ENCODE data around the gene PRKCE.

Gene PRKCE

DNA sequence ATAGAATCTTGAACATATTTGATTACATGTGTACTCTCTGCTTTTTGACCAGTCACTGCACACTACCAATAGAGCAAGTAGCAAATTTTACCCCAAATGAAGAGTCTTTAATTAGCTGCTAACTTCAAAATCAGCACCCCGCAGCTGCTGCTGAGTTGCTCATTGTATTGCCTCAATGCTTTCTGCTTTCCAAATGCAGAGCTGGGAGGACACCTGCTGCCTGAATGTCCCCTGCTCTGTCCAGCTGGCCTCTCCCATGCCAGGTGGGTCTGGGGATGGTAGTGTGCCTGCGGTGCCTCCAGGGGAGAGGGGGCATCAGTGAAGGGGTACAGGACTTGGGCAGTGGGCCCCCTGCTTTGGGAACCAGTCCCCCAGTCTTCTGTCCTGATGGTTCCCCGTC is 184.8 kb downstream of the PRKCE start:
- no peak for TF ChIP-seq CTCF (conservative IDR thresholded peaks at IDR 0.05; ENCODE audit: low read depth, low read length)
- DNase-seq (ENCODE audit: low read depth) = no peak
- no peak overlapping the region for H3K4me3 ChIP-seq (ENCODE audit: low read length)

DNA sequence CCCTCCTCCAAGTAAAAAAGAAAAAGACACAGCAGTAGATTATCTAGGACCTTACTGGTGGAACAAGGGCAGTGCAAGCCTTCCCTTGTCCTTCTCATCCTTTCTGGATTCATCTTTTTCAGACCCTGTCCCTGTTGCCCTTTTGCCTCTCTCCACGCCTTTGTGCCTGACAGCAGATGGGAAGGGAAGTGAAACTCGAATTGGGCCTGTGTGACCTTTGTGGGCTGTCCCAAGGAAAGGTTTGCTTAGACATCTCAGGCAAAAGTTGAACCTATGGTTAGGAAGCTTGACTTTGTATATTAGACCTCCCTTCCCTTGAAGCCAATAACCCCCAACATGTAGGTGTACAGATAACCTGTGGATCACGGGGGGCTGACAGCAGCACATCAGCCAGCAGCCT is 185.3 kb downstream of the PRKCE start:
- no peak overlapping the region for H3K4me3 ChIP-seq (ENCODE audit: low read length)
- no peak for TF ChIP-seq CTCF (conservative IDR thresholded peaks at IDR 0.05; ENCODE audit: low read depth, low read length)
- DNase-seq (ENCODE audit: low read depth) = no peak

DNA sequence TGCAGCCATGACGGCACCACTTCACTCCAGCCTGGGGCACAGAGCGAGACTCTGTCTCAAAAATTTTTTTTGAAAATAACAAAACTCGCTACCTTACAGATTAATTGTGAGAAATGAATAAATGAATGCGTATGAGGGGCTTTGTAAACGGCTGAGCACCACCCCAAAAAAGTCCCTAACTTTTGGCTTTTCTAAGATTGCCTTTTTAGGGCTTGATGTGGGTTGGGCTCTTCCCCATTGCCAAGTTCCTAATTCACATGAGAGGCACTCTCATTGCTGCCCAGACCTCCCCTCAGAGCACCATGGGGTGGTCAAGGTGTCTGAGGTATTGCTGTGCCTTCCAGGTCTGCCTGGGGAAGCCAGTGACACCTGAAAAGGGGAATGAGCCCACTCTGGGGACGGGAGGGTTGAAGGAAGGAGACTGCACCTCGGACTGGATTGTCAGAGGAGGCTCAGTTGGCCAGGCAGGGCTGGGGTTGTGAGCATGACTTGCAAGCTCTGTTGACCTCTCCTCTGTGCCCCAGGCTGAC is 186.4 kb downstream of the PRKCE start:
- TF ChIP-seq CTCF (conservative IDR thresholded peaks at IDR 0.05; ENCODE audit: low read depth, low read length) = no peak
- no peak for DNase-seq (ENCODE audit: low read depth)

DNA sequence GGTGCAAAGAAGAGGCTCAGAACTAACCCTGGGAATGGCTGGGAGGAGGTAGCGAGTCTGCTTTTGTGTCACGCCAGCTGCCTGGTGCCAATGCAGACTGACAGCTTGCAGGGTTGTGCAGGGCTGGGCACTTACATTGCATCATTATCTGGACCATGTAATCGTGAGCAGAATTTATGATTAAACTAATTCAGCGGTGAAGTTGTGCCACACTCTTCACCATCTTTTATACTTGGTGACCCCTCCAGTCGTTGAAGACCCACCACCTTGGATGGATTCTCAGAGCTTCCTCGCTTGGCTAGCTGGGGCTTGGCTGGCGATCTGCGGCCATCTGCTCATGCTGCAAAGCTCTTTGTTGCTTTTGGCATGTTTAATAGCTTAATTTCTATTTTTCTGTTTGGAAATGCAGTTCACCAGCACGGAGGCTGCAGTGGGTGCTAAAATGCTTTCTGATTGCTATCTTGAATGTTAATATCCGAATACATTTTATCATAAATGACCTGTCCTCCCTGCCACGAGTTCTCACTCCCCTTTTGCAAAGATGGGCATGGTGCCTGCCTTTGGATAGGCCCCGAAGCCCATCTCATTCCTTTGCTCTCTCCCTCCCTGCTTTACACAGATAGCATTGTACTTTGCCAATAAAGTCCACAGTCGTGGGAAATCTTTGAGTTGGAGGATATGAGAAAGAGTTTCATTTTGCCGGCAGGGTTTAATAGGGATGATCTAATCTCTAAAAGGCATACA is 188.2 kb downstream of the PRKCE start:
- DNase-seq (ENCODE audit: low read depth) = no peak
- H3K4me3 ChIP-seq (ENCODE audit: low read length) = no peak overlapping the region
- TF ChIP-seq CTCF (conservative IDR thresholded peaks at IDR 0.05; ENCODE audit: low read depth, low read length) = no peak

More for the DNA sequence above, 186.4 kb downstream of the PRKCE start:
- H3K4me3 ChIP-seq (ENCODE audit: low read length) = no peak overlapping the region

- no peak for TF ChIP-seq CTCF (conservative IDR thresholded peaks at IDR 0.05; ENCODE audit: low read depth, low read length)
- no peak overlapping the region for H3K4me3 ChIP-seq (ENCODE audit: low read length)
- no peak for DNase-seq (ENCODE audit: low read depth)
Observed at GRCh38 chr2:45840481-45840880, 189.0 kb downstream of the PRKCE start.

DNA sequence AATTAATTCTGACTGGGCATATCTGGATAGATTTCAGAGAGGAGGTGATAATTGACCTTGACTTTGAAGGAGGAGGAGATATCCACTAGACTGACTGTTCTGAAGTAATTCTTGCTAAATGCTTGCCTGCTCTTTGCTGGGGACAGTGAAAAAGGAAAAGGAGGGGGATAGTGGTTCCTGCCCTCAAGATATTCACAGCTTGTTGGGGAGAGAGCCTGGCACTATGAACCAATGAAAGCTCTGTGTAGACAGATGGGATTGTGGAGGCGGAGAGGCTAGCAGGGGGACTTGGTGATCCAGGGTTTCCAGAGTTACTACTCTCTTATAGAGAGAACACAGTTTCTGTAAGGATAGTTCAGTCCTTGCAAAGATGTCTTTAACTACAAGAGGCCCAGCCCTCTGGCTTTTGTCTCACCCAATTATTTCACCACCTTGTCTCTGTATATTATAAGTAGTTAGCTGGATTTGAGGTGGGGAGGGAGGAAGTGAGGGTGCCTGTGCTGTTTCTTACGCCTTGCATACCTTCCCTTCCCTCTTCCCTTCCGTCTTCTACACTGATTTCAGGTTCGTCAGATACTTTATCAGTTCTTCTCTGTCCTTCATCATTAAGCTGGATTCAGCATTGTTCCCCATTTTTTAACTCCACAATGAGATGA is 190.4 kb downstream of the PRKCE start:
- no peak overlapping the region for H3K4me3 ChIP-seq (ENCODE audit: low read length)
- no peak for DNase-seq (ENCODE audit: low read depth)
- no peak for TF ChIP-seq CTCF (conservative IDR thresholded peaks at IDR 0.05; ENCODE audit: low read depth, low read length)

- no peak for TF ChIP-seq CTCF (conservative IDR thresholded peaks at IDR 0.05; ENCODE audit: low read depth, low read length)
- H3K4me3 ChIP-seq (ENCODE audit: low read length) = no peak overlapping the region
- no peak for DNase-seq (ENCODE audit: low read depth)
Observed at GRCh38 chr2:45843136-45843535, 191.7 kb downstream of the PRKCE start.
